Parathyroid adenoma (tissue), 2 donors: ENCODE measurements around the gene LUC7L3.

Experiments
- H2AFZ ChIP-seq: fragments of 300-600 bp; sonication (generic); one replicate; pipeline ENCODE4 v1.7.0; 2017; ENCODE audit warnings: antibody characterized with exemption, mild to moderate bottlenecking
- H3K27ac ChIP-seq: fragments of 300-600 bp; sonication (generic); one replicate; pipeline ENCODE4 v1.7.0; 2017
- H3K27me3 ChIP-seq: fragments of 300-600 bp; sonication (generic); one replicate; pipeline ENCODE4 v1.7.0; 2017; ENCODE audit warnings: low read length; ENCODE audit not compliant: control insufficient read depth, insufficient read depth
- H3K36me3 ChIP-seq: fragments of 300-600 bp; sonication (generic); one replicate; pipeline ENCODE4 v1.7.0; 2017; ENCODE audit warnings: low read length; ENCODE audit not compliant: control insufficient read depth, insufficient read depth
- H3K4me1 ChIP-seq: fragments of 300-600 bp; sonication (generic); one replicate; pipeline ENCODE4 v1.7.0; 2017; ENCODE audit warnings: control low read depth
- H3K4me2 ChIP-seq: fragments of 300-600 bp; sonication (generic); one replicate; pipeline ENCODE4 v1.7.0; 2017; ENCODE audit warnings: low read length
- H3K4me3 ChIP-seq: fragments of 300-600 bp; sonication (generic); one replicate; pipeline ENCODE4 v1.7.0; 2017; ENCODE audit warnings: low read depth, low read length
- H3K79me2 ChIP-seq: fragments of 300-600 bp; sonication (generic); one replicate; pipeline ENCODE4 v1.7.0; 2017; ENCODE audit warnings: control low read depth
- H3K9ac ChIP-seq: fragments of 300-600 bp; sonication (generic); one replicate; pipeline ENCODE4 v1.7.0; 2017; ENCODE audit warnings: mild to moderate bottlenecking
- H3K9me3 ChIP-seq: fragments of 300-600 bp; sonication (generic); one replicate; pipeline ENCODE4 v1.7.0; 2017; ENCODE audit warnings: low read length; ENCODE audit not compliant: control insufficient read depth
- CTCF ChIP-seq: fragments of 300-600 bp; sonication (generic); IDR thresholded peaks from one replicate; pipeline ENCODE4 v1.7.0; 2017; ENCODE audit warnings: antibody characterized with exemption, mild to moderate bottlenecking
- donor health status: primary hyperparathyroidism.

The LUC7L3 gene

DNA sequence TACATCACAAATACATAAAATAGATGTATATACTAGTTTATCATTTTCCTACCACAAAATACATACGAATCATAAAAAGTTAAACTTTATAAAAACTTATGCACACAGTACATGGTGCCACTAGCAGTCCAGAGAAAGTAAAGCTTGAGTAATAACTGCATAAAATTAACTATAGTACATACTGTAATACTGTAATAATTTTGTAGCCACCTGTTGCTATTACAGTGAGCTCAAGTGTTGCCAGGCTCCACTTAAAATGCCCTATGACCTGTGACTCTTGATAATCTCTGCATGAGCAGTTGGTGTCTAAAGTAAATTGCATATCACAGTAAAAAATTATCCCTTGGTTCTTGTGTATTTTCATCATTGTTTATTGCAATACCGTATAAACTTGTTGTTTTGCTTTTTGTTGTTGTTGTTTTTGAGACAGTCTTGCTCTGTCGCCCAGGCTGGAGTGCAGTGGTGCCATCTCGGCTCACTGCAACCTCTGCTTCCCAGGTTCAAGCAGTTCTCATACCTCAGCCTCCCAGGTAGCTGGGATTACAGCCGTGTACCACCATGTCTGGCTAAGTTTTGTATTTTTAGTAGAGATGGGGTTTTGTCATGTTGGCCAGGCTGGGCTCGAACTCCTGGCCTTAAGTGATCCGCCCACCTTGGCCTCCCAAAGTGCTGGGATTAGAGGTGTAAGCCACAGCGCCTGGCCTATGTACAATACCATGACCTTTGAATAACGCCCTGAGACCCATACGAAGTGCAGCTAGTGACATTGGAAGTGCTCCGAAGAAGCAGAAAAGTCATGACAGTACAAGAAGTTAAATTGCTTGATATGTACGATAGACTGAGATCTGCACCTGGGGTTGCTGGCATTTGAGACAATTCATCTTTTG, 6.6 kb downstream of the LUC7L3 start:
- Histone ChIP-seq H3K79me2 (peaks cover 83% of the 10 kb centered on the region), H3K27ac (no peak overlapping the region), H3K36me3 (no peaks in the 10 kb centered on the region), H3K4me3 (no peak overlapping the region), H3K9ac (no peak overlapping the region), H3K9me3 (no peaks in the 10 kb centered on the region), H3K4me2 (no peak overlapping the region), H3K4me1 (peaks cover 15% of the 10 kb centered on the region), H3K27me3 (no peaks in the 10 kb centered on the region), H2AFZ (no peak overlapping the region)
- TF ChIP-seq CTCF: no peak

DNA sequence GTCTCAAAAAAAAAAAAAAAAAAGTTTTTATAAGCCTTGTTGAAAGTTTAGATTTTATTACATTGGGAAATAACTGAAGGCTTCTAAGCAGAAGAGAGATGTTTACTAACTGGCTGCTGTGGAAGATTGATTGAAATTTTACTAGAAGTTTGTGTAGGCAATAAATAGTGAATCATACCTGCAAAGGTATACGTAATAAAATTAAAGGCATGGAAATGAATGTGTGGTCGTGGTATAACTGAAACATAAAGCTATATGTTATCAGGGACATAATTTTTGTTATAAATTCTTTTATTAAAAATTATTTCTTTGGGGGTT, 8.7 kb downstream of the LUC7L3 start:
- Histone ChIP-seq H3K9ac (no peak overlapping the region), H3K79me2 (peaks cover 79% of the 10 kb centered on the region), H3K4me2 (no peak overlapping the region), H3K27ac (no peak overlapping the region), H3K4me1 (peaks cover 8% of the 10 kb centered on the region), H3K4me3 (no peak overlapping the region), H2AFZ (no peak overlapping the region), H3K36me3 (no peaks in the 10 kb centered on the region), H3K9me3 (no peaks in the 10 kb centered on the region), H3K27me3 (no peaks in the 10 kb centered on the region)
- TF ChIP-seq CTCF: no peak

- Histone ChIP-seq H3K9ac (no peak overlapping the region), H3K4me3 (no peak overlapping the region), H3K36me3 (no peaks in the 10 kb centered on the region), H3K27ac (no peak overlapping the region), H3K4me2 (no peak overlapping the region), H2AFZ (no peak overlapping the region), H3K9me3 (no peaks in the 10 kb centered on the region), H3K4me1 (peaks cover 8% of the 10 kb centered on the region), H3K27me3 (no peaks in the 10 kb centered on the region), H3K79me2 (peaks cover 78% of the 10 kb centered on the region)
- TF ChIP-seq CTCF: no peak
Measured at GRCh38 chr17:50728881-50729765, 9.7 kb downstream of the LUC7L3 start.

DNA sequence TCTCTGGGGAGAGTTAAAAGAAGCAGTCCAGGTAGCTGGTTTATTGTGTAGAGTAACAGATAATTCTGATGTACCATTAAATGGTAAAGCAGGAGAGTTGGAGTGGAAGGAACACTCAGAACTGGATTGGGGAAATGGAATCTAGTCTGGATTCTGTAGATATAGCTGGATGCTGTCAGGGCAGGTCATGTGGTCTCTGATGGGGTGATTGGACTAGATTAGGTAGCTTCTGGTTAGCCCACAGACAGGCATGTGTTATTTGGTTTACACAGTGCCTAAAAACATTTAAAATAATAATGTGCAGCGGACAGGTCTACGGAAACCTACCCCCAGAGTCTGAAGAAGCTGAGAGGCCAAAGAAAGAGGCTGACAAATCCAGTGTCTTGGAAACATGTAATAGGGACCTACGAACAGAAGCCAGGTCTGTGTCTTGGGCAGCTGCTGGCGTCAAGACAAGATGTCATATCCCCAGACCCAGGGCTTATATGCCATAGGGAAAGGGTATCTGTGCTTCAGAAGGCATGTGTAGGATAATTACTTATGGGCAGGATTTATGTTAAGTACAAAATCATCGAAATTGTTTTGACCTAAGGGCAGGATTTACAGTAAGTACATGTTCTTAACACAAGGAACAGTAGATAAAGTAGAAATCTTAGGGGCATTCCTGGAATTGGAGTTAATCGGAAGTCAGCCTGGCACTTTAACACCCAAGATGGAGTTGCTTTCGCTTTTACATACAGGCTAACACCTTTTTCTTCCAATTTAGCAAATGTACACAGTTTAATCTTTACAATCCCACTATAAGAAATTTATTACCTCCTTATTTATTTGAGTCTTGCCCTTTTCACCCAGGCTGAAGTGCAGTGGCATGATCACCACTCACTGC, 12.4 kb downstream of the LUC7L3 start:
- Histone ChIP-seq H3K4me3 (no peak overlapping the region), H3K4me2 (no peak overlapping the region), H3K27me3 (no peaks in the 10 kb centered on the region), H3K9ac (no peak overlapping the region), H3K36me3 (no peaks in the 10 kb centered on the region), H3K4me1 (peaks cover 14% of the 10 kb centered on the region), H3K79me2 (peaks cover 70% of the 10 kb centered on the region), H3K27ac (no peak overlapping the region), H2AFZ (no peak overlapping the region), H3K9me3 (no peaks in the 10 kb centered on the region)
- no peak for TF ChIP-seq CTCF
